Retinal pigment epithelial cell (primary cell): ENCODE measurements around the gene TMEM239.

Experiments used
- DNase-seq: peaks from one replicate; pipeline ENCODE4 v3.0.0-alpha.2; 2010; ENCODE audit warnings: low read depth
- H3K4me3 ChIP-seq: 2 replicates; pipeline ENCODE4 v1.5.1; 2011; ENCODE audit warnings: mild to moderate bottlenecking, low read length, control low read depth, moderate library complexity
- CTCF ChIP-seq: conservative IDR thresholded peaks from 2 replicates; pipeline ENCODE4 v1.5.1; 2011; ENCODE audit warnings: low read depth, low read length, control low read depth, inconsistent platforms

TMEM239 gene

GRCh38 chr20:2858591-2858990 lies 42.4 kb downstream of the TMEM239 start:
- no peak for DNase-seq
- no peak overlapping the region for H3K4me3 ChIP-seq
- TF ChIP-seq CTCF = no peak

GRCh38 chr20:2859330-2860121 lies 43.4 kb downstream of the TMEM239 start:
- TF ChIP-seq CTCF = no peak
- no peak for DNase-seq
- no peak overlapping the region for H3K4me3 ChIP-seq

GRCh38 chr20:2864626-2865025 lies 48.5 kb downstream of the TMEM239 start:
- DNase-seq = no peak
- no peak for TF ChIP-seq CTCF
- H3K4me3 ChIP-seq = no peak overlapping the region

- TF ChIP-seq CTCF = no peak
- DNase-seq = no peak
- no peak overlapping the region for H3K4me3 ChIP-seq
Measured at GRCh38 chr20:2865101-2865500, 48.9 kb downstream of the TMEM239 start.

GRCh38 chr20:2865630-2866029 lies 49.5 kb downstream of the TMEM239 start:
- TF ChIP-seq CTCF = peak; percentile 6
- DNase-seq = no peak
- H3K4me3 ChIP-seq = no peak overlapping the region

- no peak overlapping the region for H3K4me3 ChIP-seq
- no peak for DNase-seq
- no peak for TF ChIP-seq CTCF
Measured at GRCh38 chr20:2866236-2866635, 50.1 kb downstream of the TMEM239 start.
